Measurements from ENCODE around the gene RFFL. TPM values are rescaled to one million over a fixed set of nuclear protein-coding genes. Genes with fewer than 3 reads are reported as not detected.

The RFFL gene
- total and polyA plus RNA-seq, 9 of the 15 experiments (the other 6 are each of a cell fraction or from before 2014, with no cell fraction given) = 3.4 to 18.1 (median 12.8) TPM

DNA sequence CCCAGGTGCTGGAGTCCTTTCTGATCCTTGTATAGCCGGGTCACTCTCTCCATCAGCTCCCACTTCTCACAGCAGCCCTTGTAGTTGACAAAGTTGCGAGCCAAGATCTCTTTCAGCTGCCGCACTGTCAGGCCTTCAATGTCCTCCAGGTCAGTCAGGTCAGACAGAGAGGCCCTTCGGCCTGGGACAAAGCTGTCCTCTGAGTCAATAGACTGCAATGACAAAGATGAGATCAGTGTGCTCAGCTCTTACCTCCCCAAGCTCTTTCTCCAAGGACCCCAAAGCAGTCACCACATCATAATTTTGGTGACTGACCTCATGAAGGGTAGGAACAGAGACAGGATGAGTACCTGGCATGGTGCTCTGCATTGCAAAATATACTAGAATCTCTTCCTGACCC lies 47.1 kb downstream of the RFFL start:
- no TSS peak for BruUV-seq (replicated peaks)
- ChIA-PET CTCF (ENCODE audit: low intra/inter-chr PET ratio) (no interaction called here), POLR2A (interaction anchor here (1.1 to 1.4 kb wide), 3 partner anchors 9 to 15 kb away, joined by 3 to 4 read pairs (median 3); no protein-coding TSS in a partner anchor)
- intact Hi-C loops (cut with micrococcal nuclease) (no loop called here), in situ Hi-C loops (cut with MboI) (no loop called here)
- FAIRE-seq (no peak), DNase-seq (ENCODE audit: extremely low read depth in 1 of 4, low spot score in 3 of 4) (no peak), ATAC-seq (no peak)
- TF ChIP-seq NFYB (IDR thresholded peaks at IDR 0.05; ENCODE audit: extremely low read depth, insufficient read length) = no peak
- no peak for TF ChIP-seq ZNF165 (CRISPR knock-in tag; IDR thresholded peaks at IDR 0.05; ENCODE audit: borderline replicate concordance)
- TF ChIP-seq POLR2AphosphoS5 (IDR thresholded peaks at IDR 0.05; ENCODE audit: control insufficient read depth, insufficient read depth, low read depth, low read length) = no peak
- TF ChIP-seq ZBTB34 (CRISPR knock-in tag; IDR thresholded peaks at IDR 0.05) = no peak
- TF ChIP-seq, protein P1, sequence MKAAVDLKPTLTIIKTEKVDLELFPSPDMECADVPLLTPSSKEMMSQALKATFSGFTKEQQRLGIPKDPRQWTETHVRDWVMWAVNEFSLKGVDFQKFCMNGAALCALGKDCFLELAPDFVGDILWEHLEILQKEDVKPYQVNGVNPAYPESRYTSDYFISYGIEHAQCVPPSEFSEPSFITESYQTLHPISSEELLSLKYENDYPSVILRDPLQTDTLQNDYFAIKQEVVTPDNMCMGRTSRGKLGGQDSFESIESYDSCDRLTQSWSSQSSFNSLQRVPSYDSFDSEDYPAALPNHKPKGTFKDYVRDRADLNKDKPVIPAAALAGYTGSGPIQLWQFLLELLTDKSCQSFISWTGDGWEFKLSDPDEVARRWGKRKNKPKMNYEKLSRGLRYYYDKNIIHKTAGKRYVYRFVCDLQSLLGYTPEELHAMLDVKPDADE (conservative IDR thresholded peaks at IDR 0.05; ENCODE audit: control insufficient read depth, low read depth, low read length) = no peak
- Histone ChIP-seq H3K9me1 (ENCODE audit: control insufficient read depth, insufficient read depth, low read length) (no peaks in the 10 kb centered on the region), H3K4me1 (replicated peaks in 1 of 2; ENCODE audit: control insufficient read depth in 2 of 2, insufficient read depth in 2 of 2, low read length in 2 of 2) (no peaks in the 10 kb centered on the region), H3K4me3 (no peak overlapping the region), H4K20me1 (replicated peaks; ENCODE audit: control insufficient read depth, insufficient read depth, low read length) (no peaks in the 10 kb centered on the region), H3K27ac (ENCODE audit: extremely low read depth, low read depth, low read length) (no peak overlapping the region), H3K4me2 (ENCODE audit: insufficient read depth, low read length) (no peak overlapping the region), H3K27me3 (ENCODE audit: control insufficient read depth in 2 of 2, insufficient read depth in 2 of 2, low read length in 2 of 2) (no peaks in the 10 kb centered on the region), H3K36me3 (ENCODE audit: control insufficient read depth, insufficient read depth, low read length) (peaks cover 38% of the 10 kb centered on the region), H3K9ac (ENCODE audit: insufficient read depth in 1 of 2, low read depth in 2 of 2, low read length in 2 of 2) (no peak overlapping the region; a peak in 1 of 4 replicates), H2AFZ (ENCODE audit: low read depth, low read length) (no peak overlapping the region), H3K9me3 (replicated peaks; ENCODE audit: control insufficient read depth, insufficient read depth, low read depth, low read length) (no peaks in the 10 kb centered on the region), H3K79me2 (ENCODE audit: control insufficient read depth, insufficient read depth, low read length) (no peaks in the 10 kb centered on the region)
- WGBS (ENCODE audit: insufficient coverage, low coverage, missing lambda C conversion rate) = 88% methylated on average over 4 of the region's 4 CpGs

Measured in K562 (cell line).